Measurements from ENCODE around the gene RNF224. TPM values are rescaled to one million over a fixed set of nuclear protein-coding genes. Genes with fewer than 3 reads are reported as not detected.

The RNF224 gene
- polyA plus RNA-seq, 1 donor (not counting 4 experiments of a cell fraction or from before 2014, with no cell fraction given): not detected

- no peak for FAIRE-seq
- no peak for DNase-seq (ENCODE audit: low read depth, low spot score)
- no peaks in the 10 kb centered on the region for H4K20me1 ChIP-seq (ENCODE audit: control insufficient read depth, extremely low read depth, insufficient read depth, low read length)
- H3K79me2 ChIP-seq (ENCODE audit: control insufficient read depth, insufficient read depth, low read length): no peaks in the 10 kb centered on the region
- H3K27me3 ChIP-seq (ENCODE audit: control insufficient read depth, extremely low read depth, insufficient read depth, low read length): no peaks in the 10 kb centered on the region
- peaks cover 43% of the 10 kb centered on the region for H3K4me1 ChIP-seq (ENCODE audit: control insufficient read depth, extremely low read depth, insufficient read depth, low read length)
- no peaks in the 10 kb centered on the region for H3K9me3 ChIP-seq (ENCODE audit: control insufficient read depth, low read depth, low read length)
- no peak overlapping the region for H2AFZ ChIP-seq (ENCODE audit: control insufficient read depth, low read length)
- H3K4me2 ChIP-seq (ENCODE audit: control insufficient read depth, extremely low read depth, insufficient read depth, low read depth, low read length): no peak overlapping the region
- TF ChIP-seq EZH2 (IDR thresholded peaks at IDR 0.05; ENCODE audit: low read length) (no peak), CTCF (optimal IDR thresholded peaks at IDR 0.05 in 1 of 3, IDR thresholded peaks at IDR 0.05 in 1 of 3, conservative IDR thresholded peaks at IDR 0.05 in 1 of 3; ENCODE audit: extremely low read depth in 1 of 3, insufficient read depth in 2 of 3, low read length in 3 of 3) (no peak)
- H3K9me1 ChIP-seq (ENCODE audit: control insufficient read depth, extremely low read depth, insufficient read depth, low read length): no peaks in the 10 kb centered on the region
- H3K9ac ChIP-seq (ENCODE audit: control insufficient read depth, extremely low read depth, insufficient read depth, low read length): no peak overlapping the region
- peaks cover 2 to 5% of the 10 kb centered on the region in 2 experiments for H3K36me3 ChIP-seq (ENCODE audit: control insufficient read depth in 2 of 2, extremely low read depth in 1 of 2, insufficient read depth in 2 of 2, low read length in 2 of 2)
- dilution Hi-C loops (cut with MboI; ENCODE audit: extremely low pct_ligation_motif_present, low sequenced_read_pairs): no loop called here
- no peak overlapping the region for H3K4me3 ChIP-seq (ENCODE audit: control insufficient read depth in 2 of 3, extremely low read depth in 1 of 3, insufficient read depth in 2 of 3, low read depth in 1 of 3, low read length in 3 of 3)
- H3K27ac ChIP-seq (ENCODE audit: control insufficient read depth, insufficient read depth, low read length): no peak overlapping the region
These were observed 6.2 kb upstream of the RNF224 start for GRCh38 chr9:137221095-137221505.

GRCh38 chr9:137221506-137222111 is 5.7 kb upstream of the RNF224 start:
- no peak overlapping the region for H3K9ac ChIP-seq (ENCODE audit: control insufficient read depth, extremely low read depth, insufficient read depth, low read length)

More at GRCh38 chr9:137221506-137222111, 5.7 kb upstream of the RNF224 start:
- dilution Hi-C loops (cut with MboI; ENCODE audit: extremely low pct_ligation_motif_present, low sequenced_read_pairs): no loop called here
- Histone ChIP-seq H3K9me3 (ENCODE audit: control insufficient read depth, low read depth, low read length) (no peaks in the 10 kb centered on the region), H3K9me1 (ENCODE audit: control insufficient read depth, extremely low read depth, insufficient read depth, low read length) (no peaks in the 10 kb centered on the region), H3K27ac (ENCODE audit: control insufficient read depth, insufficient read depth, low read length) (no peak overlapping the region), H3K4me3 (ENCODE audit: control insufficient read depth in 2 of 3, extremely low read depth in 1 of 3, insufficient read depth in 2 of 3, low read depth in 1 of 3, low read length in 3 of 3) (no peak overlapping the region), H3K4me1 (ENCODE audit: control insufficient read depth, extremely low read depth, insufficient read depth, low read length) (peaks cover 48% of the 10 kb centered on the region), H4K20me1 (ENCODE audit: control insufficient read depth, extremely low read depth, insufficient read depth, low read length) (no peaks in the 10 kb centered on the region), H3K36me3 (ENCODE audit: control insufficient read depth in 2 of 2, extremely low read depth in 1 of 2, insufficient read depth in 2 of 2, low read length in 2 of 2) (peaks cover 0 to 2% of the 10 kb centered on the region in 2 experiments), H3K27me3 (ENCODE audit: control insufficient read depth, extremely low read depth, insufficient read depth, low read length) (no peaks in the 10 kb centered on the region), H3K4me2 (ENCODE audit: control insufficient read depth, extremely low read depth, insufficient read depth, low read depth, low read length) (no peak overlapping the region), H3K79me2 (ENCODE audit: control insufficient read depth, insufficient read depth, low read length) (no peaks in the 10 kb centered on the region), H2AFZ (ENCODE audit: control insufficient read depth, low read length) (no peak overlapping the region)
- DNase-seq (ENCODE audit: low read depth, low spot score): no peak
- no peak for FAIRE-seq
- TF ChIP-seq CTCF (optimal IDR thresholded peaks at IDR 0.05 in 1 of 3, IDR thresholded peaks at IDR 0.05 in 1 of 3, conservative IDR thresholded peaks at IDR 0.05 in 1 of 3; ENCODE audit: extremely low read depth in 1 of 3, insufficient read depth in 2 of 3, low read length in 3 of 3) (no peak), EZH2 (IDR thresholded peaks at IDR 0.05; ENCODE audit: low read length) (no peak)
